Pancreas (tissue), 10 donors: Measurements from ENCODE around the gene TLCD3A. TPM values are rescaled to one million over a fixed set of nuclear protein-coding genes. Genes with fewer than 3 reads are reported as not detected.

Experiments used
- ATAC-seq, 4 donors: fragments of 200-7000 bp; cut with Tn5 transposase; one replicate each; pipeline versions ENCODE4 v1.8.0 to v1.9.1; 2020; ENCODE audit warnings: mild to moderate bottlenecking in 4 of 4, moderate library complexity in 4 of 4
- DNase-seq, 6 donors: peaks; one replicate each; pipeline ENCODE4 v3.0.0-alpha.2; 2020
- FAIRE-seq: peaks from 2 replicates; lab custom pipeline; 2012; peaks lifted over from hg19 to GRCh38; lab: Jason Lieb, UNC
- H3K27ac ChIP-seq, 4 donors: fragments of 200-600 bp; sonication (generic); 1 replicate in 3 of 4; 2 replicates in 1 of 4; pipeline versions ENCODE4 v1.5.0 to v1.8.0; 2020
- H3K27me3 ChIP-seq, 4 donors: fragments of 200-600 bp; one replicate each; pipeline ENCODE4 v1.8.0; 2021
- H3K36me3 ChIP-seq, 3 donors: fragments of 200-600 bp; sonication (generic) in 1 of 3; one replicate each; pipeline versions ENCODE4 v1.5.0 to v1.8.0; 2020 to 2021
- H3K4me1 ChIP-seq, 3 donors: fragments of 200-600 bp; one replicate each; pipeline ENCODE4 v1.8.0; 2021
- H3K4me3 ChIP-seq, 4 donors: fragments of 200-600 bp; sonication (generic) in 2 of 4; one replicate each; pipeline versions ENCODE4 v1.5.0 to v1.8.0; 2020 to 2021
- H3K9me3 ChIP-seq, 4 donors: fragments of 200-600 bp; one replicate each; pipeline ENCODE4 v1.8.0; 2021
- CTCF ChIP-seq, 4 donors: fragments of 200-600 bp; sonication (generic) in 3 of 4; IDR thresholded peaks; one replicate each; pipeline versions ENCODE4 v1.5.0 to v1.8.0; 2021; ENCODE audit warnings: antibody characterized with exemption in 4 of 4
- WGBS, 2 donors: extraction: QIAGEN DNeasy Blood & Tissue Kit; methylation state at CpG; one replicate each; pipeline ENCODE4 v1.1.7; 2013; 5-methylcytosine and 5-hydroxymethylcytosine counted together
- intact Hi-C, 3 donors: fragments of 100-400 bp; cut with DNase I; formaldehyde crosslinking; loops; one replicate each; pipeline versions ENCODE4 v1.11.1 to v1.14.2; 2022
- polyA plus RNA-seq, 2 donors: library from polyadenylated mRNA; stranded (reverse); fragments of 200-250 nt; gene quantifications; one replicate each; pipeline ENCODE4 v1.2.3, GENCODE V29; 2013
- total RNA-seq, 6 donors: library from RNA; stranded (reverse); fragmentation: NEBNext Ultra II Directional in 4 of 6; extraction: Animal tissue kit (Norgen Biotek cat#: 25700) in 4 of 6; gene quantifications; one replicate each; pipeline versions ENCODE4 v1.2.1 to v1.2.4, GENCODE V29; 2021 to 2023
- donor health status: healthy with polysubstance abuse.
- donor health status: DM: no; HTN: no; CAD: no; lungs with moderate emphysema.
- donor health status: DM: no; HTN: no; CAD: no.
- donor health status: control.
- donor health status: control.
- donor health status: Bipolar disorder and iron deficiency.
- donor health status: DM: yes; HTN: yes; CAD: no.
- donor health status: DM: no; HTN: no; CAD: no.
- donor health status: DM: no; HTN: no; CAD: no.
- donor health status: DM: yes; HTN: yes; CAD: no.

Gene TLCD3A
- total and polyA plus RNA-seq, 8 donors = 3.2 to 9.0 (median 5.9) TPM

GRCh38 chr17:699345-699744 is 33.1 kb upstream of the TLCD3A start:
- no peaks in the 10 kb centered on the region for H3K27me3 ChIP-seq
- FAIRE-seq (no peak), DNase-seq (no peak), ATAC-seq (peak in 2 of 4 donors; percentile 53 to 54)
- no peak overlapping the region for H3K4me3 ChIP-seq
- H3K9me3 ChIP-seq = no peaks in the 10 kb centered on the region
- no peaks in the 10 kb centered on the region for H3K4me1 ChIP-seq
- H3K36me3 ChIP-seq = peaks cover 0 to 18% (median 0%) of the 10 kb centered on the region in 3 donors
- WGBS, 2 donors = 72 to 76% methylated on average over 7 of the region's 7 CpGs
- intact Hi-C loops = no loop called here
- no peak for TF ChIP-seq CTCF (IDR thresholded peaks at IDR 0.05)
- no peak overlapping the region for H3K27ac ChIP-seq

GRCh38 chr17:700504-701094 is 31.8 kb upstream of the TLCD3A start:
- Histone ChIP-seq H3K4me3 (no peak overlapping the region), H3K27ac (no peak overlapping the region), H3K4me1 (no peaks in the 10 kb centered on the region), H3K9me3 (no peaks in the 10 kb centered on the region), H3K36me3 (peaks cover 0 to 5% (median 0%) of the 10 kb centered on the region in 3 donors), H3K27me3 (no peaks in the 10 kb centered on the region)
- no peak for DNase-seq
- intact Hi-C loops = loop anchor here in 1 of 3 donors (5.0 kb wide), 1 partner anchor 288 kb away; a partner anchor contains a TSS
- TF ChIP-seq CTCF (IDR thresholded peaks at IDR 0.05) = peak; percentile 40 to 59 (median 54)
- peak; percentile 98 for FAIRE-seq
- ATAC-seq = peak in 3 of 4 donors; percentile 65 to 74 (median 68)
- 48 to 50% methylated on average over 1 of the region's 1 CpG for WGBS, 2 donors

- no peak for TF ChIP-seq CTCF (IDR thresholded peaks at IDR 0.05)
- Histone ChIP-seq H3K4me3 (no peak overlapping the region), H3K27me3 (no peaks in the 10 kb centered on the region), H3K9me3 (no peaks in the 10 kb centered on the region), H3K4me1 (no peaks in the 10 kb centered on the region), H3K27ac (no peak overlapping the region), H3K36me3 (peaks cover 0 to 5% (median 0%) of the 10 kb centered on the region in 3 donors)
- FAIRE-seq (no peak), DNase-seq (no peak), ATAC-seq (no peak)
- 78 to 80% methylated on average over 12 of the region's 12 CpGs for WGBS, 2 donors
- intact Hi-C loops = loop anchor here in 1 of 3 donors (5.0 kb wide), 1 partner anchor 291 kb away; a partner anchor contains a TSS
These were observed 29.1 kb upstream of the TLCD3A start for GRCh38 chr17:703081-703875.

GRCh38 chr17:704111-704864 is 28.1 kb upstream of the TLCD3A start:
- H3K9me3 ChIP-seq = no peaks in the 10 kb centered on the region
- FAIRE-seq (no peak), ATAC-seq (no peak), DNase-seq (no peak)
- no peak for TF ChIP-seq CTCF (IDR thresholded peaks at IDR 0.05)
- WGBS, 2 donors = 71 to 79% methylated on average over 4 of the region's 4 CpGs
- H3K27me3 ChIP-seq = no peaks in the 10 kb centered on the region
- H3K4me3 ChIP-seq = no peak overlapping the region
- H3K27ac ChIP-seq = peak overlapping the region in 1 of 4 donors; percentile 4
- H3K4me1 ChIP-seq = no peaks in the 10 kb centered on the region
- peaks cover 0 to 14% (median 3%) of the 10 kb centered on the region in 3 donors for H3K36me3 ChIP-seq
- intact Hi-C loops = loop anchor here in 1 of 3 donors (5.0 kb wide), 1 partner anchor 292 kb away; a partner anchor contains a TSS
